Kidney (tissue), 14 donors: ENCODE data around the gene ARHGEF17. TPM values are rescaled to one million over a fixed set of nuclear protein-coding genes. Genes with fewer than 3 reads are reported as not detected.
A peak's percentile ranks its signal among the peaks of the same experiment; 100 is the strongest.

Experiments used
- DNase-seq, 5 donors: peaks; one replicate each; pipeline ENCODE4 v3.0.0-alpha.2; 2013 to 2020
- FAIRE-seq: peaks from 2 replicates; lab custom pipeline; 2012; peaks lifted over from hg19 to GRCh38; lab: Jason Lieb, UNC
- H3K27ac ChIP-seq, 2 donors: one replicate each; pipeline ENCODE4 v1.7.0; 2013; ENCODE audit warnings: low read depth in 2 of 2, low read length in 2 of 2, inconsistent platforms in 1 of 2
- H3K27me3 ChIP-seq: one replicate; pipeline ENCODE4 v1.7.1; 2013; ENCODE audit warnings: low read length, inconsistent platforms; ENCODE audit not compliant: control insufficient read depth, insufficient read depth
- H3K36me3 ChIP-seq, 3 donors: one replicate each; pipeline versions ENCODE4 v1.7.0 to v1.7.1; 2013; ENCODE audit warnings: low read length in 3 of 3, control low read depth in 1 of 3, inconsistent platforms in 1 of 3; ENCODE audit not compliant: insufficient read depth in 3 of 3, control insufficient read depth in 2 of 3
- H3K4me1 ChIP-seq, 3 donors: one replicate each; pipeline versions ENCODE4 v1.7.0 to v1.7.1; 2013; ENCODE audit warnings: low read length in 3 of 3, inconsistent platforms in 1 of 3, low read depth in 1 of 3; ENCODE audit not compliant: control insufficient read depth in 2 of 3, insufficient read depth in 2 of 3
- H3K4me3 ChIP-seq, 3 donors: one replicate each; pipeline versions ENCODE4 v1.7.0 to v1.8.1; 2013; ENCODE audit warnings: low read length in 3 of 3, control low read depth in 1 of 3, inconsistent platforms in 1 of 3
- H3K9ac ChIP-seq, 3 donors: one replicate each; pipeline versions ENCODE4 v1.7.0 to v1.7.1; 2013; ENCODE audit warnings: low read length in 3 of 3, control low read depth in 1 of 3, inconsistent platforms in 1 of 3
- H3K9me3 ChIP-seq, 3 donors: one replicate each; pipeline versions ENCODE4 v1.7.0 to v1.7.1; 2013; ENCODE audit warnings: low read length in 3 of 3, control low read depth in 1 of 3, inconsistent platforms in 1 of 3; ENCODE audit not compliant: control insufficient read depth in 2 of 3, insufficient read depth in 1 of 3
- CTCF ChIP-seq: IDR thresholded peaks from 3 replicates; pipeline ENCODE4 v1.5.1; 2012; ENCODE audit warnings: mild to moderate bottlenecking, moderate library complexity, borderline replicate concordance; ENCODE audit not compliant: insufficient read depth; ENCODE audit errors: extremely low read depth
- intact Hi-C: fragments of 100-400 bp; cut with DNase I; formaldehyde crosslinking; loops from one replicate; pipeline ENCODE4 v1.11.1; 2022
- polyA plus RNA-seq: library from polyadenylated mRNA; stranded (reverse); fragments of 350-450 nt; fragmentation: Illumina TruSeq; extraction: RNeasy Lipid Tissue Mini Kit (QIAGEN cat#74804); gene quantifications from one replicate; pipeline ENCODE4 v1.2.3, GENCODE V29; 2014; ENCODE audit warnings: low read depth, low replicate concordance; ENCODE audit not compliant: insufficient read depth
- total RNA-seq: library from RNA; stranded (reverse); fragmentation: NEBNext Ultra II Directional; extraction: Animal tissue kit (Norgen Biotek cat#: 25700); gene quantifications from one replicate; pipeline ENCODE4 v1.2.1, GENCODE V29; 2021
- donor health status: control.
- donor health status: control.
- donor health status: control.
- donor health status: control.
- donor health status: control.
- donor health status: DM: yes; HTN: yes; CAD: no.
- donor health status: Normal renal cell carcinoma (clear cell type).

Gene ARHGEF17
- total and polyA plus RNA-seq, 2 donors from 2014 or later, result 36.6 to 68.2 TPM

DNA sequence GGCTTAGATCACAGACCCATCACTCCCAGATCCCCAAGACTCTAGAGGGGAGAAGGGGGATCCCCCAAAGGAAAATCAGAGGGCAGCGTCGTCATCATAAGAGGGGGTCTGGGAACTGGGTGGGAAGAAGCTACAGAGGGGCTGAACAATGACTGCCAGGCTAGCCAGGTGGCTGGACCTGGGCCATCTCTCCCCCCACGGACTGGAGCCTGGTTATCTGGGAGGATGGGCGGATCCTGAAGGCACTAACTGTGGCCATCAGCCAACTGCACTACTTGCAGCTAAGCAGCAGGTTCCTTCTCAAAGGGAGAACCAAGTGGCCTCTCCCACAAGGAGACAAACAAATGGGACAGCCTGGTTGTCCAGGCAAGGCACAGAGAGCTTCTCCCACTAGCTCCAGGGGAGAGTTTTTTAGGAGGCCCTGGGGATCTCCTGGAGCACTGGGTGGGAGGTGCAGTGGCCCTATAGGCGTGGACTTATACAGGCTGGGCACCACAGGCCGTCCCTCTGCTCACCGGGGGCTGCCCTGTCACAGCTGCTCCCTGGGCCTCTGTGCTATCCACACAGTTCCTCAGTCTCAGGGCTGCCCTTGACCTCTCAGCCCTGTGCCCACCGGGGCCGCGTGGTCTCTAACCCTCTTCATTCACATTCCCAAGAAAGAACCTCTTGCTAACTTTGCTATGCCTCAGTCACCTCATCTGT lies 20.5 kb upstream of the ARHGEF17 start:
- H3K27me3 ChIP-seq, result no peaks in the 10 kb centered on the region
- DNase-seq, result peak in 1 of 5 donors; percentile 74

DNA sequence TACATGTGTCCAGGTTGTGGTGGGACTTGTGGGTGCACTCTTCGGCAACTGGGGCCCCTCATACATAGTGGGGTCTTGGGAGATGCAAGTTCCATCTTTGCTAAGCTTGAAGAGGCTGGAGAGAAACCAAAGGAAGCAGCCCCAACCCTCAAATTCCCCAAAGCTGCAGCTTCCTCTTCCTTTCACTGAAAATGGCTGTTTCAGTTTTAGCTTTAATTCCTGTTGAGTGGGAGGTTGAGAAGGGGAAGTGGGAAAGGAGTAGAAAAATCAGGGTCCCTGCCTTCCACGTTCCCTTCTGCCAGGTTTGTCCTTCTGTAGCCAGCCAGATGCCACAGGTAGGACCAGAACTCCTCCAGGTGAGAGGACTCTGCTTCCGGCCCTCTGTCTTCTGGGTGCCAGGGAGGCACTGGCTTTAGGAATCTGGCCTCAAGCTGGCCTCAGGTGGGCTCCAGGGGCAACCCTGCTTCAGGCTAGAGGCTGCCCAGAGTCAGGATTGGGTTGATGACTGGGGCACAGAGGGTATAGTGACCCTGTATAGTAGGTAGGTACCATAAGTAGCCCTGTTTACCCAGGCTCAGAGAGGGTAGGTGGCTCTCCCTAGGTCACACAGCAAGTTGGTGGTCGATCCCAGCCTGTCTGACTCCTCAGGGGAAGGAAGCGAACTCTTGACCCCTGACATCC lies 19.7 kb upstream of the ARHGEF17 start:
- Histone ChIP-seq H3K9me3 (no peaks in the 10 kb centered on the region), H3K4me1 (peaks cover 4 to 16% (median 10%) of the 10 kb centered on the region in 3 donors), H3K4me3 (no peak overlapping the region), H3K27ac (peak overlapping the region in 1 of 2 donors; percentile 38), H3K36me3 (no peaks in the 10 kb centered on the region), H3K9ac (peak overlapping the region in 1 of 3 donors; percentile 28), H3K27me3 (no peaks in the 10 kb centered on the region)
- FAIRE-seq (no peak), DNase-seq (peak in 1 of 5 donors; percentile 9)
- TF ChIP-seq CTCF, result no peak
- intact Hi-C loops, result no loop called here

More for the DNA sequence above, 20.5 kb upstream of the ARHGEF17 start:
- intact Hi-C loops, result no loop called here
- H3K9ac ChIP-seq, result no peak overlapping the region
- H3K4me1 ChIP-seq, result peaks cover 4 to 16% (median 10%) of the 10 kb centered on the region in 3 donors
- no peaks in the 10 kb centered on the region for H3K36me3 ChIP-seq
- no peak overlapping the region for H3K4me3 ChIP-seq
- H3K9me3 ChIP-seq, result no peaks in the 10 kb centered on the region
- no peak for TF ChIP-seq CTCF
- H3K27ac ChIP-seq, result no peak overlapping the region
- no peak for FAIRE-seq

- Histone ChIP-seq H3K9ac (peak overlapping the region in 2 of 3 donors; percentile 57 to 67), H3K27ac (peak overlapping the region; percentile 38 to 75), H3K4me3 (peak overlapping the region; percentile 41 to 50 (median 47)), H3K4me1 (peaks cover 4 to 16% (median 10%) of the 10 kb centered on the region in 3 donors), H3K36me3 (no peaks in the 10 kb centered on the region), H3K27me3 (no peaks in the 10 kb centered on the region), H3K9me3 (no peaks in the 10 kb centered on the region)
- intact Hi-C loops, result no loop called here
- DNase-seq, result peak; percentile 77 to 92 (median 83)
- TF ChIP-seq CTCF, result peak; percentile 93
- FAIRE-seq, result no peak
Observed at GRCh38 chr11:73288873-73289707, 19.0 kb upstream of the ARHGEF17 start.
